Measurements from ENCODE around the gene PCBD2. TPM values are rescaled to one million over a fixed set of nuclear protein-coding genes. Genes with fewer than 3 reads are reported as not detected.

The PCBD2 gene
- total and polyA plus RNA-seq, 2 of the 8 experiments (the other 6 are each of a cell fraction or from before 2014, with no cell fraction given), result 4.8 to 10.3 TPM

DNA sequence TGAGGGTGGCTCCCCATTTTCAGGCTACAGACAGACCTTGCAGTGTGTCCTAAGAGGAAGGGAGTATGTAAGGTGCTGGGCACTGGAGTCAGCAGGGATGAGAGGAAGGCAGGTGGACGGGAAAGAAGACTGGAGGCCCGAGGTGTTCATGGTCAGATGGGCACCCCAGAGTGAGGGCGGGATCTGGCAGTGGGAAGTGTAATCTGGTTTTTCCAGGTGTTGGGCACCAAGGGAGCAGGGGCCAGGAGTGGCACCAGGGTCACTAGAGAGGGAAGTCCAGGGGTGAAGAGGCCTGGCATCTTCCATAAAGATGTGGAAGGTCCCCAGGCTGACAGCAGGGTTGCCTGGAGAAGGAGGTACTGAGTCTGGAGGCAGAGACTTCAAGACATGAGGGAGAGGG is 99.4 kb downstream of the PCBD2 start:
- no peak overlapping the region for H2BK5ac ChIP-seq (ENCODE audit: low read depth, low read length)
- H4K8ac ChIP-seq (ENCODE audit: extremely low read depth, insufficient read depth, low read length), result no peak overlapping the region
- no peaks in the 10 kb centered on the region for H3K79me1 ChIP-seq (ENCODE audit: low read depth, low read length)
- H2AK5ac ChIP-seq (ENCODE audit: low read depth, low read length), result no peak overlapping the region
- DNase-seq (ENCODE audit: low read depth in 1 of 2, low spot score in 2 of 2) (no peak), FAIRE-seq (no peak)
- no peaks in the 10 kb centered on the region for H4K20me1 ChIP-seq (replicated peaks in 1 of 2; ENCODE audit: control insufficient read depth in 1 of 2, insufficient read depth in 2 of 2, low read length in 2 of 2)
- no peak for TF ChIP-seq SRF (IDR thresholded peaks at IDR 0.05; ENCODE audit: low read depth, low read length)
- H3K79me2 ChIP-seq (ENCODE audit: control insufficient read depth in 1 of 2, insufficient read depth in 2 of 2, low read length in 2 of 2), result no peaks in the 10 kb centered on the region
- no peaks in the 10 kb centered on the region for H3K27me3 ChIP-seq (replicated peaks in 1 of 4; ENCODE audit: control insufficient read depth in 3 of 4, extremely low read depth in 1 of 4, insufficient read depth in 3 of 4, low read length in 3 of 4)
- no peak overlapping the region for H2BK20ac ChIP-seq (ENCODE audit: low read length)
- no peak overlapping the region for H2AFZ ChIP-seq (ENCODE audit: low read length)
- POLR2A ChIA-PET (ENCODE audit: partially characterized antibody), result no interaction called here
- H2BK12ac ChIP-seq (ENCODE audit: low read depth, low read length), result no peak overlapping the region
- H3K27ac ChIP-seq (ENCODE audit: low read depth, low read length), result no peak overlapping the region
- CTCF ChIA-PET (ENCODE audit: partially characterized antibody), result no interaction called here
- H2BK15ac ChIP-seq (ENCODE audit: low read length), result no peak overlapping the region
- no peak overlapping the region for H3K4me2 ChIP-seq (ENCODE audit: insufficient read depth in 1 of 2, low read depth in 2 of 2, low read length in 2 of 2)
- H3K18ac ChIP-seq (ENCODE audit: extremely low read depth, low read length), result no peak overlapping the region
- H3K9me3 ChIP-seq (ENCODE audit: insufficient read depth in 2 of 2, low read depth in 1 of 2, low read length in 1 of 2), result no peaks in the 10 kb centered on the region
- H3K4me1 ChIP-seq (replicated peaks in 1 of 4; ENCODE audit: control insufficient read depth in 3 of 4, insufficient read depth in 4 of 4, low read length in 3 of 4), result no peaks in the 10 kb centered on the region; a peak in 1 of 7 replicates
- H2BK120ac ChIP-seq (replicated peaks; ENCODE audit: low read depth, low read length), result no peak overlapping the region
- H3K4me3 ChIP-seq (ENCODE audit: extremely low read depth in 1 of 4, insufficient read depth in 2 of 4, low read depth in 3 of 4, low read length in 4 of 4), result no peak overlapping the region
- no peak overlapping the region for H3K56ac ChIP-seq (replicated peaks; ENCODE audit: insufficient read length, low read depth, low read length)
- H4K91ac ChIP-seq (replicated peaks; ENCODE audit: insufficient read length, low read length), result no peak overlapping the region
- no peak overlapping the region for H3K23ac ChIP-seq (ENCODE audit: insufficient read length)
- H3K36me3 ChIP-seq (ENCODE audit: control insufficient read depth in 2 of 4, insufficient read depth in 4 of 4, low read length in 3 of 4), result no peaks in the 10 kb centered on the region
- H3K23me2 ChIP-seq (ENCODE audit: low read depth, low read length), result no peaks in the 10 kb centered on the region
- no peak overlapping the region for H3K9ac ChIP-seq (replicated peaks in 1 of 4; ENCODE audit: extremely low read depth in 1 of 4, low read depth in 3 of 4, low read length in 3 of 4)
- no peak overlapping the region for H4K5ac ChIP-seq (ENCODE audit: insufficient read length, low read depth, low read length)
- H3K14ac ChIP-seq (ENCODE audit: insufficient read length), result no peak overlapping the region
- 65% methylated on average over 3 of the region's 3 CpGs; no CpG with 5 or more reads in 1 of the 2 experiments for WGBS, 2 experiments (ENCODE audit: extremely low coverage in 1 of 2, insufficient coverage in 1 of 2, insufficient read length in 1 of 2, insufficient replicate concordance in 2 of 2, low coverage in 1 of 2, low lambda C conversion rate in 2 of 2, missing lambda C conversion rate in 1 of 2)
- no peak overlapping the region for H3K4ac ChIP-seq (replicated peaks; ENCODE audit: insufficient read length, low read depth, low read length)
